ENCODE measurements around the gene CHST7. TPM values are rescaled to one million over a fixed set of nuclear protein-coding genes. Genes with fewer than 3 reads are reported as not detected.

Gene CHST7
- total and polyA plus RNA-seq, 2 of the 8 experiments (the other 6 are each of a cell fraction or from before 2014, with no cell fraction given), result 7.9 to 14.1 TPM

- TF ChIP-seq CBX5 (IDR thresholded peaks at IDR 0.05; ENCODE audit: low read depth, low read length), result no peak
- TF ChIP-seq RAD21 (IDR thresholded peaks at IDR 0.05 in 1 of 2, conservative IDR thresholded peaks at IDR 0.05 in 1 of 2; ENCODE audit: low read depth in 2 of 2, low read length in 2 of 2), result no peak
- no peak for TF ChIP-seq TBP (IDR thresholded peaks at IDR 0.05; ENCODE audit: low read depth, low read length)
- TF ChIP-seq BACH1 (IDR thresholded peaks at IDR 0.05; ENCODE audit: low read length), result no peak
- TF ChIP-seq CHD1 (IDR thresholded peaks at IDR 0.05; ENCODE audit: low read depth, low read length), result no peak
- no peak for TF ChIP-seq ASH2L (IDR thresholded peaks at IDR 0.05; ENCODE audit: low read length)
- no peak for TF ChIP-seq E2F6 (IDR thresholded peaks at IDR 0.05)
- TF ChIP-seq TAF1 (IDR thresholded peaks at IDR 0.05; ENCODE audit: low read depth, low read length), result no peak
These were observed 2.9 kb downstream of the CHST7 start (continued) for GRCh38 chrX:46576458-46576857.

All from H1 (cell line).